ENCODE measurements around the gene RHBDF1. TPM values are rescaled to one million over a fixed set of nuclear protein-coding genes. Genes with fewer than 3 reads are reported as not detected.

Gene RHBDF1
- total RNA-seq, 3 donors from 2014 or later: 27.2 to 39.2 (median 36.9) TPM

DNA sequence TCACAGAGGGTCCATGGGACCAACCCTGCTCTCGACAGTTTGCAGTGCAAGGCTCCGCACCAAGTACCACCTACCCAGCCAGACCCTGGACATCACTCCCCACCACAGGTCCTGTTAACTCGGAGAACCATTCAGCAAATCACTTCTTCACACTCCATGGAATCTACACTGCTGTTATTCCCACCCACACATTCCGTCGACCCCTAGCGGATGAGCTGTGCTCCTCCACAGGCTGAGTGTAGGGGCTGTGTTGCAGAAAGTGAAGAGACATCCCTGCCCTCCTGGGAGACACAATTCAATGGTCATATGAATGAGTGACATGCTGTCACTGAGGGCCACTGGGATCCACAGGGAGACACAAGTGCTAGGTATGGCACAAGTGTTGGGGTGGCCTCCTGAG, 33.1 kb upstream of the RHBDF1 start:
- Histone ChIP-seq H3K36me3 (ENCODE audit: low read depth) (no peaks in the 10 kb centered on the region), H3K4me1 (ENCODE audit: low read depth) (no peaks in the 10 kb centered on the region), H3K9me3 (no peaks in the 10 kb centered on the region), H3K4me3 (no peak overlapping the region)
- DNase-seq (no peak), ATAC-seq (no peak)
- no peak for TF ChIP-seq CTCF (IDR thresholded peaks at IDR 0.05)
- intact Hi-C loops (cut with DNase I, micrococcal nuclease): loop anchor here (5.0 kb wide), 1 partner anchor 77 kb away; the partner anchor contains the start of gene HBQ1 (in 2 of the 2)

DNA sequence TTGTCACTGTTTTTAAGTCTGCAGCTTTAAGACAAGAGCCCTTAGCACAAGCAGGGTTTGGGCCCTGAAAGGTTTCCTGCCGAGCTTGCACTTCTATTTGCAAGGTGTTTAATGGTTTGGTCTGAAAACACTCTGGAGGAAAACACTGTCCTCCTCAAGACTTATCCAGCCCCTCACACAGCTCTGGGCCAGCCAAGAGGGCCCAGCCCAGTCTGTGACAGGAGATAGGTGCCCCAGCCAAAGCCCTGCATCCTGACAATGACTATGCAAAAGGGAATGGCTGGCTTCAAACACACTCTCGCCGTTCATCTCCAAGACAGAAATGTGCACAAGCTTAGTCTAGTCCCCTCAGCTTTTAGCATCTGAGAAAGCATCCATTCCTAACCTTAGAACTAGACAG, 32.5 kb upstream of the RHBDF1 start:
- H3K4me1 ChIP-seq (ENCODE audit: low read depth): no peaks in the 10 kb centered on the region
- H3K36me3 ChIP-seq (ENCODE audit: low read depth): no peaks in the 10 kb centered on the region
- no peaks in the 10 kb centered on the region for H3K9me3 ChIP-seq
- intact Hi-C loops (cut with DNase I, micrococcal nuclease): loop anchor here (5.0 kb wide), 1 partner anchor 77 kb away; the partner anchor contains the start of gene HBQ1 (in 2 of the 2)
- no peak overlapping the region for H3K4me3 ChIP-seq
- ATAC-seq (no peak), DNase-seq (no peak)
- TF ChIP-seq CTCF (IDR thresholded peaks at IDR 0.05): no peak

DNA sequence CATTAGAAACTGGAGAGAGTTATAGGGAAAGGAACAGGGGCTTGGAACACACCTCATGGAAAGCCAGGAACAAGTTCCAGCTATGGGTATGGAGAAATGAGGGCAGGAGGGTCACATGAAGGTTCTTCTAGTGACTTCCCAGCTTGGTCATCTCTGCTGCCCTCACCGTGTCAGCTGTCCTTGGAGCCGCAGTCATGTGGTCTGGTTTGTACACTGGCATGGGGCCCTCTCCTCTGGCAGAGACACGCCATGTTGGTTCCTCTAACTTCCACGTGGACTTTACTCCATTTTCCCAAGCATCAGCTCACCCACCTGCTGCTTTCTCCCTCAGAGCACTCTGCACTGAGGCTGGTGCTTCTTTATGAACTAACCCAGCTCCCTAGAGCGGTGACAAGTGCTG, 31.9 kb upstream of the RHBDF1 start:
- Histone ChIP-seq H3K4me3 (no peak overlapping the region), H3K9me3 (no peaks in the 10 kb centered on the region), H3K4me1 (ENCODE audit: low read depth) (no peaks in the 10 kb centered on the region), H3K36me3 (ENCODE audit: low read depth) (no peaks in the 10 kb centered on the region)
- ATAC-seq: no peak
- intact Hi-C loops (cut with DNase I, micrococcal nuclease): no loop called here
- no peak for TF ChIP-seq CTCF (IDR thresholded peaks at IDR 0.05)
- DNase-seq: no peak

DNA sequence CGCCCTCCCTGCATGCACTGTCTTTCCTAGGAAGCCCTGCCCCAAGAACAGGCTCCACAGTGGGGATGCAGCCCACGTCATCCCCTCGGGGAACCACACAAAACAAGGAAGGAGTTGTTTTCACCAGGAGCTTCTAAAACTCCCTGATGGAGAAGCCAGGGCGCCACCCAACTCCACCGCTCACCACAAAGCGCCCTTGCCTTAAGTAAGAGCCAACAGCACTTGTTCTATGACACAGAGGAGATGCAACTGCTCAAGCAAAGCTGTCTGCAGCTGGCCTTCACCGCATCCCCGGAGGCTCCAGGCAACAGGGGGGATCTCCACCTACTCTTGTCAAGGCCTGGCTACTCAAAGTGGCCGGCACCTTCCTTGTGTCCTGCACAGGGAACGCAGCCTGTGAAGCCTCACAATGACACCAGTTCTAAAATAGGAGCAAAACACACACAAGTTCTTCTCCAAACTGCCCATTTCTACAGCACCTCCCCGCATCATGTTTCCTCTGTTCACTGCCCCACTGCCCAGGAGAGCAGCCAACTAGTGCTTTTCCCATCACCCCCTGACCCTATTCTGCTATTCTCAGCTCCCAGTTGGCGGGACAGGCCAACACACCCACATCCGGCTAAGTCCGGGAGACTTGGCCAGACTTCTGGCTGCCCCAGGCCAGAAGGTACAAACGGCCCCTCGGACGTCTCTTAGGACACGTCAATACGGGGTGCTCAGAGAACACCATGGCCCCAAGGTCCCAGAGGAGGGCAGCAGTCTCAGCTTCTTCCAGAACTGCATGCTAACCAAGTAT, 29.8 kb upstream of the RHBDF1 start:
- Histone ChIP-seq H3K36me3 (ENCODE audit: low read depth) (no peaks in the 10 kb centered on the region), H3K4me1 (ENCODE audit: low read depth) (no peaks in the 10 kb centered on the region), H3K9me3 (no peaks in the 10 kb centered on the region), H3K4me3 (no peak overlapping the region)
- no peak for TF ChIP-seq CTCF (IDR thresholded peaks at IDR 0.05)
- intact Hi-C loops (cut with DNase I, micrococcal nuclease): no loop called here
- peak; percentile 27 for ATAC-seq
- no peak for DNase-seq

GRCh38 chr16:101586-101985, 29.2 kb upstream of the RHBDF1 start:
- no peaks in the 10 kb centered on the region for H3K36me3 ChIP-seq (ENCODE audit: low read depth)
- intact Hi-C loops (cut with DNase I, micrococcal nuclease): no loop called here
- DNase-seq (no peak), ATAC-seq (no peak)
- no peak for TF ChIP-seq CTCF (IDR thresholded peaks at IDR 0.05)
- no peak overlapping the region for H3K4me3 ChIP-seq
- H3K4me1 ChIP-seq (ENCODE audit: low read depth): peaks cover 3% of the 10 kb centered on the region
- H3K9me3 ChIP-seq: no peaks in the 10 kb centered on the region
